Anterior cingulate cortex (tissue), 58 donors: ENCODE measurements around the gene NRBP1.

ENCODE experiments used
- DNase-seq, 58 donors: peaks; one replicate each; lab custom pipeline; 2025; lab: John Stamatoyannopoulos, UW

Gene NRBP1

GRCh38 chr2:27489118-27489497 is 60.7 kb downstream of the NRBP1 start:
- DNase-seq, result peak in 3 of 58 donors; percentile 33 to 41 (median 37)

GRCh38 chr2:27489498-27490397 is 61.3 kb downstream of the NRBP1 start, which contains the start of gene IFT172:
Gene IFT172 (minus strand): TSS chr2:27489743. CDS start chr2:27489653, 90 bp downstream.
- peak; percentile 70 to 100 (median 97) for DNase-seq
